HCT116 (cell line): ENCODE data around the gene HLA-DPA1. TPM values are rescaled to one million over a fixed set of nuclear protein-coding genes. Genes with fewer than 3 reads are reported as not detected.

ENCODE experiments used
- ATAC-seq: fragments of 200-7000 bp; cut with Tn5 transposase; 2 replicates; pipeline ENCODE4 v1.9.1; 2020; ENCODE audit warnings: mild to moderate bottlenecking, moderate library complexity
- BruUV-seq: library from RNA; stranded (reverse); fragments of 400-500 nt; replicated peaks from 2 replicates; lab custom pipeline; 2021; lab: Mats Ljungman, UMichigan
- CTCF ChIA-PET: fragments of 300-600 bp; sonication (Branson Sonifier 250); formaldehyde crosslinking; loops from one replicate; lab custom pipeline; 2021; ENCODE audit warnings: antibody characterized with exemption; lab: Charles Lee
- POLR2A ChIA-PET: fragments of 300-600, 350-600 bp; sonication (Branson Sonifier 250); formaldehyde crosslinking; loops from one replicate; lab custom pipeline; 2021; ENCODE audit warnings: antibody characterized with exemption; lab: Charles Lee
- RAD21 ChIA-PET, 2 experiments: fragments of 300-600 bp; sonication (Branson Sonifier 250); formaldehyde crosslinking; loops; one replicate each; lab custom pipeline; 2023; ENCODE audit warnings: low total read pairs in 2 of 2; ENCODE audit not compliant: uncharacterized antibody in 2 of 2, unreplicated experiment in 2 of 2, low non-redundant PET in 1 of 2; lab: Charles Lee
- DNase-seq: peaks from one replicate; pipeline ENCODE4 v3.0.0-alpha.2; 2010; ENCODE audit warnings: low read depth, low spot score
- H2AFZ ChIP-seq: fragments of 200-600 bp; shearing (Covaris generic), sonication (generic); 2 replicates; pipeline ENCODE4 v1.6.1; 2017; ENCODE audit warnings: low read depth, mixed run types, mixed read lengths, antibody characterized with exemption, low read length; ENCODE audit not compliant: poor library complexity, severe bottlenecking
- H3K27ac ChIP-seq: 2 replicates; pipeline ENCODE4 v1.5.1; 2012; ENCODE audit warnings: low read depth, low read length
- H3K27me3 ChIP-seq: fragments of 200-600 bp; sonication (generic); 2 replicates; pipeline ENCODE4 v1.6.1; 2016; ENCODE audit warnings: mixed run types, low read length, mixed read lengths; ENCODE audit not compliant: insufficient read depth
- H3K36me3 ChIP-seq, 2 experiments: fragments of 200-500 bp in 1 of 2; fragments of 200-600 bp in 1 of 2; sonication (Bioruptor generic) in 1 of 2; sonication (generic) in 1 of 2; 2 replicates each; pipeline versions ENCODE4 v1.5.1 to v1.6.1; 2014 to 2016; ENCODE audit warnings: low read length in 2 of 2, inconsistent platforms in 1 of 2, mixed read lengths in 1 of 2, mixed run types in 1 of 2; ENCODE audit not compliant: insufficient read depth in 2 of 2, control insufficient read depth in 1 of 2
- H3K4me1 ChIP-seq, 2 experiments: fragments of 200-600 bp in 1 of 2; sonication (generic) in 1 of 2; 2 replicates each; pipeline versions ENCODE4 v1.5.1 to v1.6.1; 2012 to 2017; ENCODE audit warnings: low read length in 2 of 2, inconsistent platforms in 1 of 2, mild to moderate bottlenecking in 1 of 2, mixed read lengths in 1 of 2, mixed run types in 1 of 2, moderate library complexity in 1 of 2; ENCODE audit not compliant: insufficient read depth in 2 of 2, control insufficient read depth in 1 of 2
- H3K4me2 ChIP-seq: fragments of 200-600 bp; sonication (generic); 2 replicates; pipeline ENCODE4 v1.6.1; 2017; ENCODE audit warnings: mixed run types, low read length, mixed read lengths
- H3K4me3 ChIP-seq, 2 experiments: fragments of 200-600 bp in 1 of 2; sonication (generic) in 1 of 2; replicated peaks in 1 of 2; 2 replicates each; pipeline ENCODE4 v1.5.1; 2011 to 2016; ENCODE audit warnings: low read length in 2 of 2, control low read depth in 1 of 2, low read depth in 1 of 2, mild to moderate bottlenecking in 1 of 2, mixed read lengths in 1 of 2, mixed run types in 1 of 2
- H3K79me2 ChIP-seq: fragments of 200-600 bp; sonication (generic); 2 replicates; pipeline ENCODE4 v1.6.1; 2017; ENCODE audit warnings: mild to moderate bottlenecking, mixed run types, low read length, moderate library complexity, mixed read lengths; ENCODE audit not compliant: insufficient read depth
- H3K9ac ChIP-seq: fragments of 200-600 bp; sonication (generic); 2 replicates; pipeline ENCODE4 v1.6.1; 2016; ENCODE audit warnings: low read length, mixed read lengths
- H3K9me2 ChIP-seq: fragments of 200-600 bp; sonication (generic), shearing (Covaris generic); 2 replicates; pipeline ENCODE4 v1.6.1; 2017; ENCODE audit warnings: mixed run types, mild to moderate bottlenecking, moderate library complexity; ENCODE audit not compliant: insufficient read depth
- H3K9me3 ChIP-seq, 2 experiments: fragments of 200-500 bp in 1 of 2; fragments of 200-600 bp in 1 of 2; sonication (Bioruptor generic) in 1 of 2; sonication (generic) in 1 of 2; 2 replicates each; pipeline ENCODE4 v1.6.1; 2014 to 2017; ENCODE audit warnings: low read length in 2 of 2, mixed read lengths in 2 of 2, inconsistent platforms in 1 of 2, low read depth in 1 of 2, mild to moderate bottlenecking in 1 of 2, mixed run types in 1 of 2, moderate library complexity in 1 of 2; ENCODE audit not compliant: control insufficient read depth in 1 of 2, insufficient read depth in 1 of 2
- H4K20me1 ChIP-seq: fragments of 200-600 bp; sonication (generic), shearing (Covaris generic); 2 replicates; pipeline ENCODE4 v1.6.1; 2017; ENCODE audit warnings: mixed run types, mild to moderate bottlenecking, moderate library complexity; ENCODE audit not compliant: insufficient read depth
- CEBPB ChIP-seq: IDR thresholded peaks from 2 replicates; pipeline ENCODE4 v1.6.1; 2012; ENCODE audit warnings: low read depth
- EGR1 ChIP-seq: IDR thresholded peaks from 2 replicates; pipeline ENCODE4 v1.6.1; 2012; ENCODE audit warnings: low read depth
- ELF1 ChIP-seq: IDR thresholded peaks from 2 replicates; pipeline ENCODE4 v1.6.1; 2012; ENCODE audit warnings: low read depth, borderline replicate concordance
- EZH2 ChIP-seq: fragments of 200-600 bp; sonication (generic); IDR thresholded peaks from 2 replicates; pipeline ENCODE4 v1.6.1; 2017; ENCODE audit warnings: antibody characterized with exemption, mixed run types
- POLR2A ChIP-seq: IDR thresholded peaks from 2 replicates; pipeline ENCODE4 v1.7.0; 2011; ENCODE audit warnings: borderline replicate concordance; ENCODE audit not compliant: insufficient read depth, insufficient read length; ENCODE audit errors: extremely low read depth
- POLR2AphosphoS5 ChIP-seq: IDR thresholded peaks from 2 replicates; pipeline ENCODE4 v1.6.1; 2011; ENCODE audit warnings: mild to moderate bottlenecking, low read depth, low read length, moderate library complexity
- RAD21 ChIP-seq: IDR thresholded peaks from 2 replicates; pipeline ENCODE4 v1.6.1; 2012; ENCODE audit warnings: low read depth, mild to moderate bottlenecking
- SIN3A ChIP-seq: IDR thresholded peaks from 2 replicates; pipeline ENCODE4 v1.6.1; 2012; ENCODE audit warnings: low read depth
- SP1 ChIP-seq: IDR thresholded peaks from 2 replicates; pipeline ENCODE4 v1.6.1; 2012; ENCODE audit warnings: low read depth
- SRF ChIP-seq: IDR thresholded peaks from 2 replicates; pipeline ENCODE4 v1.6.1; 2012; ENCODE audit warnings: low read depth
- YY1 ChIP-seq: IDR thresholded peaks from 2 replicates; pipeline ENCODE4 v1.6.1; 2011; ENCODE audit warnings: low read length, low read depth, moderate library complexity, mild to moderate bottlenecking; ENCODE audit not compliant: insufficient replicate concordance; ENCODE audit errors: extremely low read depth
- ZFX ChIP-seq: fragments of 450-650 bp; IDR thresholded peaks from 2 replicates; pipeline ENCODE4 v1.6.1; 2017
- intact Hi-C: fragments of 100-400 bp; cut with micrococcal nuclease; formaldehyde crosslinking; loops from 2 replicates; pipeline ENCODE4 v1.10.0; 2022
- total RNA-seq: library from RNA; stranded (reverse); gene quantifications from one replicate; pipeline ENCODE4 v1.2.1, GENCODE V29; 2021; ENCODE audit not compliant: unreplicated experiment
- TF ChIP-seq, protein P1 (sequence below): IDR thresholded peaks from 2 replicates; pipeline ENCODE4 v1.6.1; 2011; ENCODE audit warnings: mild to moderate bottlenecking, low read length, moderate library complexity; ENCODE audit not compliant: insufficient replicate concordance; ENCODE audit errors: extremely low read depth
- TF ChIP-seq, protein P2 (sequence below): IDR thresholded peaks from 2 replicates; pipeline ENCODE4 v1.6.1; 2012
- TF ChIP-seq, protein P3 (sequence below): IDR thresholded peaks from 2 replicates; pipeline ENCODE4 v1.6.1; 2012; ENCODE audit warnings: low read depth

The HLA-DPA1 gene
- total RNA-seq, 1 experiment from 2014 or later, result 0.89 TPM

DNA sequence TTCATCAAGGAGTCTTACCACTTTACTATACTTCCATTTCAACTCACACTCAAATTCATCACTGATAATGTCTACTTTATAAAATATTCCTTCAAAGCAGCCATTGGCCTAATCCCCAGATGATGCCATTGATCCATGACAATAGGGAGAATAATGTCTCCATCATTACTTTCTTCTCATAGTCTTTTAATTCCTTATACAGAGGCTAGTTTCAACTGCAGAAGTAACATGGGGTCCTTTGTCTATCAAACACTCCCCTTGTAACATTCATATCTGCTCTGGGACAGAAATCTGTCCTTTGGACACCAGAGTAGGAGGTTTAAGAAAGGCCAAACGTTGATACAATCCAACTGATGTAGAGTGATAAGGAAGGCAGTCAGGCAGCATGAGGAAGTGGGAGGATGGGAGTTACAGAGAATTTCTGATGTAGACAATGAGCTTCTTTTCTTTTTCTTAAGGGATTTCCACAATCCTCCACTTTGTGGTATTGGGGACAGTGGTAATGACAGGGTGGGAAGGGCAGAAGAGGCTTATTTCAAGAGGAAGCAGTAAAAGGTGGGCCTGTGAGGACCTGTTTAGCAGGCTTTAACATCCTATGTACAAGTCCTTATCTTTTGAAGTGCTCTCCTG is 45.1 kb downstream of the HLA-DPA1 start (continued):
- TF ChIP-seq CEBPB, result no peak
- TF ChIP-seq, protein P1, sequence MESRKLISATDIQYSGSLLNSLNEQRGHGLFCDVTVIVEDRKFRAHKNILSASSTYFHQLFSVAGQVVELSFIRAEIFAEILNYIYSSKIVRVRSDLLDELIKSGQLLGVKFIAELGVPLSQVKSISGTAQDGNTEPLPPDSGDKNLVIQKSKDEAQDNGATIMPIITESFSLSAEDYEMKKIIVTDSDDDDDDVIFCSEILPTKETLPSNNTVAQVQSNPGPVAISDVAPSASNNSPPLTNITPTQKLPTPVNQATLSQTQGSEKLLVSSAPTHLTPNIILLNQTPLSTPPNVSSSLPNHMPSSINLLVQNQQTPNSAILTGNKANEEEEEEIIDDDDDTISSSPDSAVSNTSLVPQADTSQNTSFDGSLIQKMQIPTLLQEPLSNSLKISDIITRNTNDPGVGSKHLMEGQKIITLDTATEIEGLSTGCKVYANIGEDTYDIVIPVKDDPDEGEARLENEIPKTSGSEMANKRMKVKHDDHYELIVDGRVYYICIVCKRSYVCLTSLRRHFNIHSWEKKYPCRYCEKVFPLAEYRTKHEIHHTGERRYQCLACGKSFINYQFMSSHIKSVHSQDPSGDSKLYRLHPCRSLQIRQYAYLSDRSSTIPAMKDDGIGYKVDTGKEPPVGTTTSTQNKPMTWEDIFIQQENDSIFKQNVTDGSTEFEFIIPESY, result no peak
- TF ChIP-seq SIN3A, result no peak
- TF ChIP-seq SP1, result no peak
- TF ChIP-seq, protein P2, sequence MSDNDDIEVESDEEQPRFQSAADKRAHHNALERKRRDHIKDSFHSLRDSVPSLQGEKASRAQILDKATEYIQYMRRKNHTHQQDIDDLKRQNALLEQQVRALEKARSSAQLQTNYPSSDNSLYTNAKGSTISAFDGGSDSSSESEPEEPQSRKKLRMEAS, result no peak
- no peak for TF ChIP-seq SRF

DNA sequence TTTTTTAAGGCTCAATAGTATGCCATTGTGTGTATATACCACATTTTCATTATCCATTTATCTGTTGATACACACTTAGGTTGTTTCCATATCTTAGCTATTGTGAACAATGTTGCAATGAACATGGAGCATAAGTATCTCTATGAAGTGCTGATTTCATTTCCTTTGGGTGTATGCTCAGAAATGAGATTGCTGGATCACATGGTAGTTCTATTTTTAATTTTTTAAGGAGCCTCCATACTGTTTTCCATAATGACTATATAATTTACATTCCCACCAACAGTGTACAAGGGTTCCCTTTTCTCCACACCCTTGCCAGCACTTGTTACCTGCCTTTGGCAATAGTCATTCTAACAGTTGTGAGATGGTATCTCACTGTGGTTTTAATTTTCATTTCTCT is 48.9 kb downstream of the HLA-DPA1 start:
- Histone ChIP-seq H3K4me3 (no peak overlapping the region), H3K4me1 (no peaks in the 10 kb centered on the region), H3K36me3 (no peaks in the 10 kb centered on the region), H3K4me2 (no peak overlapping the region), H4K20me1 (no peaks in the 10 kb centered on the region), H3K9me3 (no peaks in the 10 kb centered on the region), H3K79me2 (no peaks in the 10 kb centered on the region), H2AFZ (no peak overlapping the region), H3K9me2 (no peaks in the 10 kb centered on the region), H3K27me3 (peaks cover 5% of the 10 kb centered on the region; the same call in 1 of the 2 replicates), H3K27ac (no peak overlapping the region), H3K9ac (no peak overlapping the region)
- POLR2A ChIA-PET, result no interaction called here
- BruUV-seq, result no TSS peak
- no peak for DNase-seq
- CTCF ChIA-PET, result no interaction called here
- intact Hi-C loops, result no loop called here
- RAD21 ChIA-PET, result no interaction called here
- ATAC-seq, result no peak
- TF ChIP-seq SRF, result no peak
- TF ChIP-seq POLR2A, result no peak
- no peak for TF ChIP-seq RAD21
- no peak for TF ChIP-seq ZFX
- no peak for TF ChIP-seq YY1
- TF ChIP-seq, protein P1, result no peak
- TF ChIP-seq EGR1, result no peak
- TF ChIP-seq CEBPB, result no peak
- TF ChIP-seq EZH2, result no peak
- TF ChIP-seq SP1, result no peak
- TF ChIP-seq, protein P3, sequence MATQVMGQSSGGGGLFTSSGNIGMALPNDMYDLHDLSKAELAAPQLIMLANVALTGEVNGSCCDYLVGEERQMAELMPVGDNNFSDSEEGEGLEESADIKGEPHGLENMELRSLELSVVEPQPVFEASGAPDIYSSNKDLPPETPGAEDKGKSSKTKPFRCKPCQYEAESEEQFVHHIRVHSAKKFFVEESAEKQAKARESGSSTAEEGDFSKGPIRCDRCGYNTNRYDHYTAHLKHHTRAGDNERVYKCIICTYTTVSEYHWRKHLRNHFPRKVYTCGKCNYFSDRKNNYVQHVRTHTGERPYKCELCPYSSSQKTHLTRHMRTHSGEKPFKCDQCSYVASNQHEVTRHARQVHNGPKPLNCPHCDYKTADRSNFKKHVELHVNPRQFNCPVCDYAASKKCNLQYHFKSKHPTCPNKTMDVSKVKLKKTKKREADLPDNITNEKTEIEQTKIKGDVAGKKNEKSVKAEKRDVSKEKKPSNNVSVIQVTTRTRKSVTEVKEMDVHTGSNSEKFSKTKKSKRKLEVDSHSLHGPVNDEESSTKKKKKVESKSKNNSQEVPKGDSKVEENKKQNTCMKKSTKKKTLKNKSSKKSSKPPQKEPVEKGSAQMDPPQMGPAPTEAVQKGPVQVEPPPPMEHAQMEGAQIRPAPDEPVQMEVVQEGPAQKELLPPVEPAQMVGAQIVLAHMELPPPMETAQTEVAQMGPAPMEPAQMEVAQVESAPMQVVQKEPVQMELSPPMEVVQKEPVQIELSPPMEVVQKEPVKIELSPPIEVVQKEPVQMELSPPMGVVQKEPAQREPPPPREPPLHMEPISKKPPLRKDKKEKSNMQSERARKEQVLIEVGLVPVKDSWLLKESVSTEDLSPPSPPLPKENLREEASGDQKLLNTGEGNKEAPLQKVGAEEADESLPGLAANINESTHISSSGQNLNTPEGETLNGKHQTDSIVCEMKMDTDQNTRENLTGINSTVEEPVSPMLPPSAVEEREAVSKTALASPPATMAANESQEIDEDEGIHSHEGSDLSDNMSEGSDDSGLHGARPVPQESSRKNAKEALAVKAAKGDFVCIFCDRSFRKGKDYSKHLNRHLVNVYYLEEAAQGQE, result no peak
- no peak for TF ChIP-seq POLR2AphosphoS5
- no peak for TF ChIP-seq ELF1
